GM18520 (cell line): Measurements from ENCODE around the gene CETP.
"Not testable (repeated sequence)": the region's sequence is repeated elsewhere in the genome, so short reads cannot be mapped to it uniquely, and the experiment has no call there.

Experiments used
- ATAC-seq: cut with Tn5 transposase; IDR thresholded peaks from one replicate; pipeline ENCODE4 v1.9.1; 2021; ENCODE audit not compliant: unreplicated experiment

Gene CETP

DNA sequence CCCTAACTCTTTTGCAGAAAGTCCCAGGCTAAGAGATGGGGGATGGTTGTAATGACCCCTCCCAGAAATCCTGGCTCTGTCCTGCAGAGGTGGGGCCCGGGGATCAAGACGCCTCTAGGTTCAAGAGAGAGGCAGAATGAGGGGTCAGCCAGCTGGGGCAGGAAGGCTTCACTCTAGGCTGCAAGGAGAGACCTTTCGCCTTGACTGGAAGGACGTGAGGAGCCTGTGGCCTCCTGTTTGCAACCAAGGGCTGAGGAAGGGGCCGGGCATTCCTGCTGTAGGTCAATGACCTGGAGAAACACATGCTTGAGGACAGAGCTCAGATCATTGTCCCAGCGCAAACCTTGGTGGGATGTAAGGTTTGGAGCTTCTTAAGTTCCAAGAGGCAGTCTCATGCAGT lies 8.7 kb upstream of the CETP start:
- no peak for ATAC-seq

DNA sequence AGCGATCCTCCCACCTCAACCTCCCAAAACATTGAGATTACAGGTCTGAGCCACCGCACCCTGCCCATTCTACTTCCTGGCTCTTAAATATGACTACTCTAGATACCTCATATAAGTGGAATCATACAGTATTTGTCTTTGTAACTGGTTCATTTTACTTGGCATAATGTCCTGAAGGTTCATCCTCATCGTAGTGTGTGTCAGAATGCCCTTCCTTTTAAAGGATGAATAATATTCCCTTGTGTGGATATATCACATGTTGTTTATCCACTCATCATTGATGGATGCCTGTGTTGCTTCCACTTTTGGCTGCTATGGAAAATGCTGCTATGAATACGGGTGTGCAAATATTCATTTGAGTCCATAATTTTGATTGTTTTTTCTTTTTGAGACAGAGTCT lies 5.7 kb upstream of the CETP start:
- ATAC-seq, result no peak

DNA sequence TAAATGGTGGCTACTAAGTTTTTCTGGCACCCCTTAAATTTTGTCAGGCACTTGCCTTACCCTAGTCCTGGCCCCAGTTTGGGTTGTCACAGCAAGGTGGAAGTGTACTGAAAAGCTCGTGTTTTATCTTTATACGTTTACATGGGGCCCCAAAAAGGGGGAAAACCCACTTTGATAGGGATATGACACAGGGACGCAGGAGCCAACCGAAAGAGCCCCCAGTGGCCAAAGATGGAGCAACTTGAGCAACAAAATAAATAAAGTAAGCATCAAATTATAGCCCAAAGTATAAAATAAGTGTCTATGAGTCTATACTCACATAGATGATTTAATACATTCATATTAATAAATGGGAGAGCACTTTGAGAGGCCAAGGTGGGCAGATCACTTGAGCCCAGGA lies 5.0 kb upstream of the CETP start:
- ATAC-seq, result no peak

DNA sequence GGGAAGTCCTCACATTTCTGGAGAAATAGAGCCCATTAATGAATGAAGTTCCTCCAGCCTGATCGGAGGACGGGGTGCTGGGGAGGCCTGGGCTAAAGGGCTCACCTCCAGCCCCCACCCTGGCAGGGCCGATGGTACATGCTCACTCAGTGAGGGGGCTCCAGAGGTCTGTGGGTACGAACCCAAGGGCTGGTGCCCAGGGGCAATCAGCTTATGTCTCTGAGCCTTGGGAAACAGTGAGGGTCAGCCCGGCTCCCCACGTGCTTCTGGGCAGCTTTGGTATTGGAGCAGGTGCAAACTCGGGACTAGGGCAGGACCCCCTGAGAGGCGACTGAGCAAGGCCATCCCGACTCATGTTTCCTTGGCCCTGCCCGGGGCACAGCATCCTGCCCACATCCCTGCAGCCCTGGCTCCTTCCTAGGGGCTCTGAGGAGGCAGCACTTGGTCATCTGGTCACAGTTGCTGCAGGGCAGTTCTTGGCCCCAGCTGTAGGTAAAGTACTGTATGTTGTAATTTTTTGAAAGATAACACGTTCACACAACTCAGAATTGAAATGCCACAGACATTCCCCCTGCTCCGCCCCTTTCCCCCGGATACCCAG lies 969 bp upstream of the CETP start:
- no peak for ATAC-seq

DNA sequence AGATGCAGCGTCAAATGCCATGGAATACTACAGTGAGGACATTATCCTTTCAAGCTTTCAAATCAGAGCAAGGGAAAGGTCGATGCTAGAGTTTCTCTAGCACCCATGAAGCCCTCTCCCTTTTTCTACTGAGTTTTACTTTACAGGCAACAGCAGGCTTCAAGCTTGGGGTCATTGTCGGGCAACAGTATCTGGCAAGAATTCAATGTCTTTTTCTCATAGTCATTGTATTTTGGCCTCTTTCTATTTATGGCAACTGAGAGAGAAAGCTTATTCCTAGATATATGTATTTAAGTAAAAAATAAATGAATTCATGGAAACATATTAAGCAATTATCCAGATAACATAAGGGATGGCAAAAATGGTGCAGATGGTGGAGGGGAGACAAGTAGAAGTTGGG lies 364 bp upstream of the CETP start:
- ATAC-seq, result no peak

DNA sequence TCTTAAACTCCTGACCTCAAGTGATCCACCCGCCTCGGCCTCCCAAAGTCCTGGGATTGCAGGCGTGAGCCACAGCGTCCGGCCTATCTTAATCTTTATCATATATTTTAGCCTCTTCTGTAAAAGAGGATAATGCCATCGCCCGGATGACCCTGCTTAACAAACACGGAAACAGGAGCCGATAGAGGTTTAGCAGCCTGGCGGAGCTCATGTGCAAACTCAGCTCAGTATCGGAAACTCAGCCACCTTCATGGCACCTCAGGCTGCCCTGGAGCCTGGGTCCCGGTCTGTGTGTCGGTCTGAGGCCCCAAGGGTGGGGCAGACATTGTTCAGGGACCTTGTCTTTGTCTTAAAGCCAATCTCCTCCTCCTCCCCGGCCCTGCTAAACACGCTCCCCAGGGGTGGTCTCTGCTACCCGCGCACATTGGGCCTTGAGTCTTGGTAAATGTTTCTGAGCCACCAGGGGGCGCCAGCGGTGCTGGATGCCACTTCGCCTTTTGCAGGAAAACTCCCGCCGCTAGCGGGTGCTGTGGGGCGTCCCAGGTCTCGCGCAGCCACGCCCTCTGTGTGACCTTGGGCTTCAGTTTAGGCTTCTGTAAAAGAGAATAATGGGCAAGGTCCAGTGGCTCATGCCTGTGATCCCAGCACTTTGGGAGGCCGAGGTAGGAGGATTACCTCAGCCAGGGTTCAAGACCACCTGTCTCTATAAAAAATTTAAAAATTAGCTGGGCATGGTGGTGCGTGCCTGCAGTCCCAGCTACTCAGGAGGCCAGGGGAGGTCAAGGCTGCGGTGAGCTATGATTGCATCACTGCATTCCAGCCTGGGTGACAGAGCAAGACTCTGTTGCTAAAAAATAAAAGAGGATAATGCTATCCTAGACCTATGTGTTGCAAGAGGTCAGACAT lies 2.7 kb downstream of the CETP start:
- ATAC-seq, result peak; percentile 57

DNA sequence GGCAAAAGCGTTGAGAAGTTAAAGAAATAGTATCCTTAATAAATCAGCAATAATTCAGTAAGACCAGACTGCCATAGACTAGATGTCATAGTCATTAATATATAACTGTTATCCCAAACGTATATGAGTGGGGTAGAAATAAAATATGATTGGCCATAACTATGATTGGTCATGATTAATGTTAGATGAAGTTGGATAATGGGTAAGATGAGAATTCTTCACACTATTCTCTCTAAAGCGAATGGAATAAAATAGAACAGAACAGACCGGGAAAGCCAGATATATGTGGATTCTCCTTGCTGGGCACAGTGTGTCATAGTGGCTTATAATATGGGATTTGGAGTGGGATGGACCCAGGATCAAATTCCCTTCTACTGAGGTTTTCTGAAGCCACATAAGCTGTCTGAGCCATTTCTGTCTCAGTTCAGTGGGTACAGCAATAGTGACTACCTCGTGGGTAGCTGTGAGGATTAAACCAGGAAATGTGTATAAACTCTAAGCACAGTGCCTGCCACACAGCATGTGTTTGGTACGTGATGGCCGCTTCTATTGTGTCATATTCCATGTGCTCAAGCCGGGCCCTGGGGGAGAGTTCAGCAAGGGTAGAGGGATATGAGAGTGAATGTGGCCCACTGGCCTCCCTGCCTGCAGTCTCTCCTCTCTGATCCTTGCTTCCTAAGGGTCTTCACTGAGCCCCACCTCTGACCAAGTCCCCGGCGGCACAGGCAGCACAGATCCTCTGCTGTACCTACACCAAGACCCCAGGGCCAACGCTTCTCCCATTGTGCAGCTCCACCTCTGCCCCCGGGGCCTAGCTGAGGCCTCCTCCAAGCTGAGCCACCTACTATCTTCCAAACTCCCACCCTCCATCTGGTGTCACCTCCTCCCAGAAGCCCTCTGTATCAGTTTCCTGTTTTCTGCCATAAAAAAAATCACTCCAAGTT lies 3.7 kb downstream of the CETP start:
- no peak for ATAC-seq

DNA sequence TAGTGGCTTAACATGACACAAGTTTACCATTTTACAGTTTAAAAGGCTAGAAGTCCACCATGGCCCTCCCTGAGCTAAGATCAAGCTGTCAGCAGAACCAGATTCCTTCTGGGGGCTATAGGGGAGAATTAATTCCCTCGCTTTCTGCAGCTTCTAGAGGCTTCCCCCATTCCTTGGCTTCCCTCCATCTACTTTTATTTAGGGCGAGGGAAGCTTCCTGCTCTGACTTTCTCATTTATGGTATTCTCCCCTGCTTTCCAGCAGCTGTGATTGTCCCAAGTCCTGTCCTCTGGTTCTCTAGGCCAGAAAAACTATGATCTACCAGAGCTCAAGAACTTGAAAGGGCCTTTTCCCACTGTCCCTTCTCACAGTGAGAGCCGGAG lies 4.3 kb downstream of the CETP start:
- no peak for ATAC-seq

DNA sequence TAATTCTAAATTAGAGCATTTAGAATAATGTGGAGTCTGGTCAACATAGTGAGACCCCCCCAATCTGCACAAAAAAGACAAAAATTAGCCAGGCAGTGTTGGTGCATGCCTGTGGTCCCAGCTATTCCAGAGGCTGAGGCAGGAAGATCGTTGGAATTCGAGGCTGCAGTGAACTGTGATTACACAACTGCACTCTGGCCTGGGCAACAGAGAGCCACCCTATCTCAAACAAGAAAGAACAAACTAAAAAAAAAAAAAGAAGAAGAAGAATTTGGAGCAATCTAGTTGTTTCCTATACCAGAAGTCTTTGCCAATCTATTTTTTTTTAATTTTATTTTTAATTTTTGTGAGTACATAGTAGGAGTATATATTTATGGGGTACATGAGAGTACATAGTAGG lies 6.0 kb downstream of the CETP start:
- no peak for ATAC-seq

DNA sequence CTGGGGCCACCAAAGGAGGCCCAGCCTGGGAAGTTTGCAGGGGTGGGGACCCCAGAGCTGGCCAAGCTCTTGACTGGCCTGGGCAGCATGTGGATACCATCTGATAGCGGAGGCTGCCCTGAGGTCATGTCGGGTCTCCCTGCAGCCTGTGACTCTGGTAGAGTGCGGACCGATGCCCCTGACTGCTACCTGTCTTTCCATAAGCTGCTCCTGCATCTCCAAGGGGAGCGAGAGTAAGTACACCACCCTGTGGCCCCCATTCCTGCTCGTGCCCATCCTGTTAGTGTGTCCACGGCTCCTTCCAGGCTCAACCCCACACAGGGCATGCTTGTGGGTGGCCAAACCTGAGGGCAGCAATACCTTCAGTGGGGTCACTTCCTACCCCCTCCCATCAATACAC lies 8.0 kb downstream of the CETP start:
- no peak for ATAC-seq

DNA sequence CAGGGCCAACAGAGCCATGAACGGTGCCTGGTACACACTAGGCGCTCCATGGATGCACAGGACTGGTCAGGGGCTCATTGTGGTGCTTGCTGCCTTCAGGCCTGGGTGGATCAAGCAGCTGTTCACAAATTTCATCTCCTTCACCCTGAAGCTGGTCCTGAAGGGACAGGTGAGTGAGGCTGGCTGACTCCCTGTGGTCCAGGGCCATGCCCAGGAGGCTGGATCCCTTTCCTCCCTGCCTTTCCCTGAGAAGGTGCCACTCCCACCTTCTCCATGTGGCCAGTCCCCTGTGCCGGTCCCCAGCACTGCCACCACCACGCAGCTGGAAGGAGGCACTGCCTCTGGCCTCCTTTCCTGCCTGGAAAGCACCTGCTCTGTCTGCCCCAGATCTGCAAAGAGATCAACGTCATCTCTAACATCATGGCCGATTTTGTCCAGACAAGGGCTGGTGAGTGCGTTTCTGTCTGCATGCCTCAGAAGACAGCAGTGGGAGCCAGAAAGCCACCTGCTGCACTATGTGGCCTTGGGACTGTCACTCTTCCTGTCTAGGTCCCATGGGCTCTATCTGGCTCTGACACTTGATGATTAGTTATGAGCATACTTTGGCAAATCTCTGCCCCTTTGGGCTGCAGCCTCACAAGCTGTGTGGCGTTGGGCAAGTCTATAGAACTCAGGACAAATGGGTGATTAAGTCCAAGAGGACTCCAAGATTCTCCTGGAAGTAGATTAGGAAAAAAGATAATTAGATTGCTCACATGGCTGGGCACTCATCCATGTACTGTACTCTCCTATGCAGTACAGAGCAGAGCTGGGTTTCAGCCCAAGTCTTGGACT lies 9.4 kb downstream of the CETP start:
- no peak for ATAC-seq

DNA sequence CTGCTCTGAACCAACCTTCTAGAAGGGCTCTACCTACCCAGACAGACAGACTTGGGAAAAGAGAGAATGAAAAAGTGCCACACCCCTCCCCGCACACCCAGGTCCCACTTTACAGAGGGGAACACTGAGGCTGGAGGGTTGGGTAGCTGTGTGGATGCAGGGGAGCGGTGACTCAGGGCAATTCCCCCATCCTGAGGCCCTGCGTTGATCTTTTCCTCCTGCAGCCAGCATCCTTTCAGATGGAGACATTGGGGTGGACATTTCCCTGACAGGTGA lies 10.0 kb downstream of the CETP start:
- ATAC-seq, result no peak

DNA sequence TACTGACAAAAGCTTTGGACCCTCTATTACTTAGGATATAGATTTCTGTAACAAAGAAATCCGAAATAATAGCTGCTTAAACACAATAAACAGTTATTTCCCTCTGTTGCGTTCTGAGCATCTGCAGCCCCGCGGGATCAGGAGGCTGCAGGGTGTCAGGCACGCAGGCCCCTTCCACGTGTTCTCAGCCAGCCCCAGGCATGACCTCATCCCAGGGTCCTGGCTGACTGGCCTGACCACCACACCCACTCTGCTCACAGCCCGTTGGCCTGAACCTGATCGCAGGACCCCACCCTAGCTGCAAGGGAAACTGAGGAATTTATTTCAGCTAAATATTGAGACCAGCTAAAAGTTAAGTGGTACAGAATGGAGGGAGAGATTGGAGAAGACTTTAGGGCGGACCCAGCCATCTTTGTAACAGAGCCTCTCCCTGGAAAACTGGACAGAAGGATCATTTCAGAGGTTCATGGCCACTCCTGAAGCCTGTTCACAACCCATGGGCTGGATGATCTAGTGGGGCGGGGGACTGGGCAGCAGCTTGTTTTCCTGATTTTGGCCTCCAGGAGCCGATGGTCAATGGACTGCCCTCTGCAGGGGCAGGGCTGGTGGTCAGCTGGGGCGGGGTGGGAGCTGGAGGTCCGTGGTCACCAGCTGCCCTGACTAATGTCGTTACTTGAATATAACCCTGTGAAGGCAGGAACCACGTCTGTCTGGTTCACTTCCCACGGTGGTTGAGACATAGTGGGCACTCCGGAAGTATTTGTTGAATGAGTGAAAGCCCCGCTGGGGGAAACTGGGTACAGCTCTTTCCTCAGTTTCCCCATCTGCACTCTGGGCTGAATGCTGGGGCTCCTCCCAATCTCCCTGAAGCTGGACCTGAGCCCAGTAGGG lies 10.9 kb downstream of the CETP start:
- ATAC-seq, result no peak

DNA sequence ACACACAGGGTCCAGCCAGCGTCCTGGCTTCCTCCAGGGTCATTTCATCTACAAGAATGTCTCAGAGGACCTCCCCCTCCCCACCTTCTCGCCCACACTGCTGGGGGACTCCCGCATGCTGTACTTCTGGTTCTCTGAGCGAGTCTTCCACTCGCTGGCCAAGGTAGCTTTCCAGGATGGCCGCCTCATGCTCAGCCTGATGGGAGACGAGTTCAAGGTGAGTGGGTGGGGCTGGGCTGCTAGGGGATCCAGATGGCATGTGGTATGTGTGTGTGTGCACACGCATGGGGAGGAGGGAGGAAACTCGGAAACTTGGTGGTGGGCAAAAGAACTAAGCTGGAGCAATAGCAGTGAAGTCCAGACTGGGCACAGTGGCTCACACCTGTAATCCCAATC lies 11.5 kb downstream of the CETP start:
- ATAC-seq, result no peak

DNA sequence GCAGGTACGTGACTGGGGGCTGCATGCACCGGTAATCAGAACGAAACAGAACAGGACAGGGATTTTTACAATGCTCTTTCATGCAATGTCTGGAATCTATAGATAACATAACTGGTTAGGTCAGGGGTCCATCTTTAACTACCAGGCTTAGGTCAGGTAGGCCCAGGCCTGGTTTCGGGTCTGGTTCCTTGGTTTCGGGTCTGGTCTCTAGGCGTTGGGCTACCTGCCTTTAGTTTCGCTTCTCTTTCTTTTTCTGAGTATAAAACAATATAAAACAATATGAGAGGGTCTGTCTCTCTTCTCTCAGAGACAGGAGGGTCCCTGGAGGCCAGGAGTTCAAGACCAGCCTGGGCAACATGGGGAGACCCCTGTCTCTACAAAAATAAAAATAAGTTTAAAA lies 12.1 kb downstream of the CETP start:
- ATAC-seq, result not testable (repeated sequence)

DNA sequence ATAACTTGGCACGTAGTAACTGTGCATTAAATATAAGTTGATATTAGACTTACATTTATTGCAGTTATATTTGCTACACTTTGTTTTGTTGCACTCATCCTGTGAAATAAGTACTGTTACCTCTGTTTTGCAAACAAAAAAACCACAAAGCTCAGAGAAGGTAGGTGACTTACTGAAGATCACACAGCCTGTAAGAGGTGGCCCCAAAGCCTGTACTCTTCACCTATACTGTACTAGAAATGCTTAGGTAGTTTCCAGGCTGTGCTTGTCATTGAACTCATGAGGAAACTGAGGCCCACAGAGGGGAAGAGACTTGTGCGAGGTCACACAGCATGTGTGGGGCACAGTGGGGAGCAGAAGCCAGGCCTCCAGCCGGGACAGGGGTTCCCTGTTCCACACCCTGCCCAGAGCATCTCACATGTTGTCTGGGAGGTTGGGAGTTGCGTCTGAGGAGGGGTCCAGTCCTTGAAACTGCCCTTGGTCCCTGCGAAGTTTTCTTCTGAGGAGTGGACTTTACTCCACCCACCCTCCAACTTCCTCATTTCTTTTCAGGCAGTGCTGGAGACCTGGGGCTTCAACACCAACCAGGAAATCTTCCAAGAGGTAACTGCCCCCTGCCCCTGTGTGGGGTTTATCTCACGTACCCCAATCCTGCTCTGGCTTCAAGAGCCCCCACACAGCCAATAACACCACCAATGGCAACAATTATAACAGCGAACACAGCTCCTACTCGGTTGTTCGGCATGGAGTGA lies 13.0 kb downstream of the CETP start:
- no peak for ATAC-seq

DNA sequence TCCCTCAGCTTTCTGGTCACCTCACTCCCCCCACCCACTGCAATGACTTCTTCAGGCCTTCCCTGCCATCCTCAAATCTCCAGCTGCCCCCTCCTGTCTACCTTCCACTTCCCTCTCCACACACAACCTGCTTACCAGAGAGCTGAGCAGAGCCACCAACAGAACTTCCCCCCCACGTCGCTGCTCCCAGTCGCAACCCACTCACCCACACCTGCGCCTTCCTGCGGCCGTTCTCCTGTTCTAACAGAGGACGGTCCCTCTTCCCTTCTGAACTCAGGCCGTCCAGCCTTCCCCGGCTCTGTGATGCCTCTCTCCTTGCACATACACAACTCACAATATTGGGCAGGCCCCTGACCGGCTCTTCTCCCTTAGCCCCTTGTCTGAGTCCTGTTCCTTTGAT lies 14.0 kb downstream of the CETP start:
- ATAC-seq, result no peak

DNA sequence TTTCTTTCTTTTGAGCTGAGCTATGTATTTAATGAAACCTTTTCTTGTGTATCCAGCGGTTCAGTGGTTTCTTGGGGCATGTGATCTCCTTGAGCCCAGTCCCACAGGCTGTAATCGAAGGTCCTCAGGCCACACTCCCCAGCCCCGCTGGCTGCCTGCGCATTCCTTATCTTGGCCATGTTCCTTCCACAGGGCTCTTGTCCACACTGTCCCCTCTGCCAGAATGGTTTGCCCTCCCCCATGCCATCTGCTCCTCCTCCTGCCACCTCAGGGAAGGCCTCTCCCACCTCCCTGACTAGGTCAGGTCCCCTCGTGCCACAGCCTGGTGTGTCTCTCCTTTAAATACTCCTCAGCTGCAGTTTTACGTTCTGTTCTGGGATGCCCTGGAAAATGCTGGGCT lies 15.5 kb downstream of the CETP start:
- ATAC-seq, result no peak

DNA sequence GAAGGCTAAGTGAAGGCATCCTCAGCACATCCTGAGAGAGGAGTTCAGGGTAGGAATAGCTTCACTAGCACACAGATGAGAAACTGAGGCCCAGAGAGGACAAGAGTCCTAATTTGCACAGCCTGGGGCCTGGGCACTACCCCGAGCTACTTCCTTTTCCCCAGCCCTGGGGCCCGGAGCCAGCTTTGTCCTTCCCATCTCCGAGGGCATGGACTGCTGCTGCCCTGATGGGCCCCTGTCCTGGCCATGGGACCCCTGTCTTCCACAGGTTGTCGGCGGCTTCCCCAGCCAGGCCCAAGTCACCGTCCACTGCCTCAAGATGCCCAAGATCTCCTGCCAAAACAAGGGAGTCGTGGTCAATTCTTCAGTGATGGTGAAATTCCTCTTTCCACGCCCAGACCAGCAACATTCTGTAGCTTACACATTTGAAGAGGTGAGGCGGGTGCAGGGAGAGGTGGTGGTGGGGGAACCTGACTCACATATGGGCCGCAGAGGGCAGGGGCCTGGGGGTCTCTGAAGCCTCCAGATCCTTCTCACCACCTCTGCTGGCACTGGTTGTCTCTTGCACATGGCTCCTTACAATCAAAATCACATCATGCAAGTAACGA lies 16.2 kb downstream of the CETP start:
- ATAC-seq, result no peak
